SHP77 (cell line): ENCODE data around the gene CHPT1.

Experiments
- DNase-seq, 2 experiments: peaks; one replicate each; lab custom pipeline; 2025; lab: John Stamatoyannopoulos, UW

Gene CHPT1

DNA sequence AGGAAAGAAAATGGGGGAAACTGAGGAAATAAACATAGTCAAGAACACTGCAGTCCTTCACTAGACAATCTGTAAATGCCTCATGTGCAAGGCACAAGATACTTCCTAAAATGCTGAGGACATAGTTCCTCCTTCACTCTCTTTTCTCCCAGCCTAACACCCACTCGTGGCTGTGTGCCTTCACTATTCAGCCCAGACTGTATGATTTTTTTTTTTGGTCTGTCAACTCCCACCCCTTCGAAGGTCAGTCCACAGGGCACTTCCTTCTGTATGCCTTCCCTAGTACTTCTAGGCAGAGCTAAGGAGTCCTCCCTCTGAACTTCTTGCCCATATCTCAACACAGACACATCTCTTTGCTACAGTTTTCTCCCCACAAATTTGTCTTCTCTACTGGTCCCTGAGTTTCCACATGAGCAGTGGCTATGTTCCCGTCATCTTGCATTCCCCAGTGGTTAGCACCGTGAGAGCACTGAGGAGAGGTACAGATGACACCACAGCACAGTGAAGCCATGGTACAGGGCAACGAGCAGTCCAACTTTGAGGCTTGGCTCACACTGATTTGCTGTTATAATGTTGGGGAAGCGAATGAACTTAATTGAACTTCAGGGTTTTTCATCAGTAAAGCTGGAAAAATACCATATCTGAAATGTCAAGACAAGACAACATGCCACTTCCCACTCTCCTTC lies 65.9 kb downstream of the CHPT1 start:
- no peak for DNase-seq

- DNase-seq, result no peak
Measured at GRCh38 chr12:101764051-101764792, 66.8 kb downstream of the CHPT1 start.

GRCh38 chr12:101767537-101767936 lies 70.1 kb downstream of the CHPT1 start:
- no peak for DNase-seq

DNA sequence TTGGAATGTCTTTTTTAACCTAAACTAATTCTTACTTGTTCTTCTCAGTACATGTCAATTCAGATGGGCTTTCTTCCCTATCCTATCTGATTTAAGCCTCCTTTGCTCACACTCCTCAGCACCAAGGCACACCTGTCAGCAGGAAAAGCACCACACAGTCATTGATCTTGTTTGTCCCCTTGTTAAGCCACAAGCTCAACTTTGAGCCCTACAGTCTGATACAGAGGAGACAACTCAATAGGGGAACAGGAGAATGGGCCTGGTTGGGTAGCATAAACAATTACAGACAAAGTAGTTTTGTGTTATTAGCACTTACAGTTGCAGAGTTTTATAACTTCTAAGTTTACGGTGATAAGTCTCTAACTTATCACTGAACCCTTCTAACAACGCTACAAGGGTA lies 71.3 kb downstream of the CHPT1 start:
- no peak for DNase-seq

- DNase-seq, result peak in 1 of 2 experiments; percentile 3
Measured at GRCh38 chr12:101769865-101770264, 72.4 kb downstream of the CHPT1 start.

DNA sequence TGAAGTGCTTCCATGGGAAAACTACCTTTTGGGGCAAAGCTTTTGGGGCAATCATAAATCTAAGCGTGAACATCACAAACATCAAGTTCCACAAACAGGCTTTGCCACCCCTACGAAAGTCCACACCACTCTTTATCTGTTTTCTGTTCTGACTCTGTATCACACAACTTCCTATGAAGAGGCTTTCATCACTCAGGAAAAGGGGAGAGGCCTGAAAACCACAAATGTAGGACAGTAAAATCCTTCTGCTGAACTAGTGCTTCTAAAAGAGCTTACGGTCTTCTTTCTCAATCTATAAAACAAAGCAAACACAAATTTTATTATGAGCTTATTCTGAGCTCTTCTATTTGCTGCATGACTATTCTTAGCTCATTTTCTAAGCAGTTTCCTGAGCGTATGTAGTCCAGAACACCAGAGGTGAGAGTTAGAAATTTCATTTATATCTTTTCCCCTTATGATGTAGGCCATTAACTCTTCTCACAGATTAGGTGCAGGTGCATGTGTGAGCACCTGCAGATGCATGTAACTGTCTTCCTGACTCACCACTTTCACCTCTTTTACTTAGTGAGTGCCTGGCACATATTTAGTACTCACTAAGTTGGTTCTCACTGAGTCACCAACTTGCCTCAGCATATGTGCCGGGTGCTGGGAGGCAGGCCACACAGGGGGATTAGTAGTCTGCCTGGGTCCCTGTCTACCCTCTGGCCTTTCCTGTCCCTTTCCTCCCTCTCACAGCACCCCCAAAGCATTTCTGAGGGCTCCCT lies 74.8 kb downstream of the CHPT1 start:
- no peak for DNase-seq

GRCh38 chr12:101773650-101774162 lies 76.3 kb downstream of the CHPT1 start:
- peak; percentile 29 to 38 for DNase-seq

DNA sequence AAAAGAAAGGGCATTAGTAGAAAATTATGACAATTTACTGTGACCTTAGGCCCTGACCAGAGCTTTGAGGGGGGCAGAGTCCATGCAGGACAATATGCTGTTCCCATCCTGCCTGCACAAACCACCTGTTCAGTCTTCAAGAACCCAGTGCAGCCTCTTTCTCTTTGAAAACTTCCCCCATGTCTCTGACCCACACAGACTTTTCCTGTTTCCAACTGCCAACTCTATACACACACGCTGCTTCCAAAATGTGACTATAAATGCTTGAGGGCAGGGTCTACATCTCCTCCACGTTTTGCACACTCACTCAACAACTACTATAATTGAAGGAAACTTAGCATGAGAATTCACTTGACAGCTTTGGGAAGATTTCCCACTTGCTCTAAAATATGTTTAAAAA lies 78.4 kb downstream of the CHPT1 start:
- no peak for DNase-seq

GRCh38 chr12:101777485-101777884 lies 80.0 kb downstream of the CHPT1 start:
- no peak for DNase-seq

DNA sequence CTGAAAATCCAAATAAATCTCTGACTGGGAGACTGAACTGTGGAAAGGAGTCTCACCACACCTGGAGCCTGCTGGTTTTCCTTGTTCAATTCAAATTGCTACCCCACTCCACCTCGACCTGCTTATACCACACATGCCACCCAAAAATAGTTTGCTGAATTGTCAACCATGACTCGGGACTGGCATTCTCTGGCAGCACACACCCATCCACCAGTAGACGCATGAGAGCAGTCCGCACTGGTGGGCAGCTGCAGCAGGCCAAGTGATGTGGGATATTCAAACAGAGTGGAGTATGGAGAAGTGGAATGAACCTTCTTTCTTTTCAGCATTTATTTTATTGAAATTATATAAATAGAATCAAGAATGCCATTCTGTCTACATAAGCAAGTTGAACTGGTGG lies 80.5 kb downstream of the CHPT1 start:
- DNase-seq, result no peak
